Karpas-422 (cell line): Measurements from ENCODE around the gene ENKD1. TPM values are rescaled to one million over a fixed set of nuclear protein-coding genes. Genes with fewer than 3 reads are reported as not detected.
A peak's percentile ranks its signal among the peaks of the same experiment; 100 is the strongest.

Source experiments
- DNase-seq: peaks from one replicate; pipeline ENCODE4 v3.0.0-alpha.2; 2015
- H2AFZ ChIP-seq: fragments of 200-600 bp; sonication (generic); 2 replicates; pipeline ENCODE4 v1.6.1; 2014; ENCODE audit warnings: antibody characterized with exemption, low read length, mixed read lengths
- H3K27ac ChIP-seq: fragments of 200-600 bp; sonication (generic); 2 replicates; pipeline ENCODE4 v1.5.1; 2014; ENCODE audit warnings: mild to moderate bottlenecking, low read length, moderate library complexity
- H3K27me3 ChIP-seq: fragments of 200-600 bp; sonication (generic); 2 replicates; pipeline ENCODE4 v1.6.1; 2014; ENCODE audit warnings: low read length, mixed read lengths
- H3K36me3 ChIP-seq: fragments of 200-600 bp; sonication (generic); 2 replicates; pipeline ENCODE4 v1.6.1; 2014; ENCODE audit warnings: low read length, mixed read lengths; ENCODE audit not compliant: insufficient read depth
- H3K4me1 ChIP-seq: fragments of 200-600 bp; sonication (generic); 2 replicates; pipeline ENCODE4 v1.6.1; 2014; ENCODE audit warnings: mild to moderate bottlenecking, low read length, mixed read lengths
- H3K4me2 ChIP-seq: fragments of 200-600 bp; sonication (generic); 2 replicates; pipeline ENCODE4 v1.6.1; 2014; ENCODE audit warnings: low read length, low read depth, mild to moderate bottlenecking; ENCODE audit not compliant: poor library complexity, severe bottlenecking
- H3K4me3 ChIP-seq: fragments of 200-600 bp; sonication (generic); 2 replicates; pipeline ENCODE4 v1.5.1; 2014; ENCODE audit warnings: mild to moderate bottlenecking, antibody characterized with exemption, low read length, mixed read lengths
- H3K79me2 ChIP-seq: fragments of 200-600 bp; sonication (generic); 2 replicates; pipeline ENCODE4 v1.6.1; 2014; ENCODE audit warnings: mild to moderate bottlenecking, low read length, mixed read lengths
- H3K9ac ChIP-seq: fragments of 200-600 bp; sonication (generic); 2 replicates; pipeline ENCODE4 v1.6.0; 2014; ENCODE audit warnings: low read length
- H3K9me2 ChIP-seq: fragments of 200-600 bp; sonication (generic), shearing (Covaris generic); replicated peaks from 2 replicates; pipeline ENCODE4 v1.6.0; 2014; ENCODE audit warnings: mild to moderate bottlenecking, low read length, moderate library complexity; ENCODE audit not compliant: insufficient read depth
- H3K9me3 ChIP-seq: fragments of 300-700, 200-600 bp; sonication (generic); 2 replicates; pipeline ENCODE4 v1.6.1; 2014; ENCODE audit warnings: low read length, mixed read lengths
- H4K20me1 ChIP-seq: fragments of 200-600 bp; sonication (generic); 2 replicates; pipeline ENCODE4 v1.6.1; 2014; ENCODE audit warnings: mild to moderate bottlenecking, antibody characterized with exemption, low read length, low read depth; ENCODE audit not compliant: insufficient read depth
- total RNA-seq: library from RNA; depleted of rRNA; stranded (reverse); fragments of >200 nt; shearing (Covaris generic); gene quantifications from 2 replicates; pipeline ENCODE4 v1.2.3, GENCODE V29; 2014; ENCODE audit warnings: low replicate concordance

The ENKD1 gene
- total RNA-seq, 1 experiment from 2014 or later = 8.4 TPM

- H2AFZ ChIP-seq = no peak overlapping the region
- H3K36me3 ChIP-seq = no peaks in the 10 kb centered on the region
- no peaks in the 10 kb centered on the region for H3K27me3 ChIP-seq
- H3K4me3 ChIP-seq = no peak overlapping the region
- no peaks in the 10 kb centered on the region for H3K9me2 ChIP-seq
- H3K27ac ChIP-seq = no peak overlapping the region
- H3K4me1 ChIP-seq = peaks cover 16% of the 10 kb centered on the region
- no peak overlapping the region for H3K9ac ChIP-seq
- no peak overlapping the region for H3K4me2 ChIP-seq
- no peaks in the 10 kb centered on the region for H3K9me3 ChIP-seq
- DNase-seq = no peak
- H3K79me2 ChIP-seq = 0 out of 2 replicates have a peak, but pooled peaks cover 5% of the 10 kb centered on the region
- H4K20me1 ChIP-seq = no peaks in the 10 kb centered on the region
Measured at GRCh38 chr16:67648088-67648763, 18.3 kb downstream of the ENKD1 start.

DNA sequence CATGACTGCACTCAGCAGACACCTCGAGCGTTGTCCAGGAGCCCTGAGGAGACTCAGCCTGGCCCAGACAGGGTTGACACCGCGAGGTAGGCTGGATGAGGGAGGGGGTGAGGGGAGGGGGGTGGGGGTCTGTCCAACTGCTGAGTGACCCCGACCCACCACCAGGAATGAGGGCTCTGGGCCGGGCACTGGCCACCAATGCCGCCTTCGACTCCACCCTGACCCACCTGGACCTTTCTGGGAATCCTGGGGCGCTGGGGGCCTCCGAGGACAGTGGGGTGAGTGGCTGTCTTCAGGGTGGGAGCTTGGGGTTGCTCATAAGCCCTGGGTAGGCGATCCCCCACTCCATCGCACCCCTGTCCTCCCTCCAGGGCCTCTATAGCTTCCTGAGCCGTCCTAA, 18.9 kb downstream of the ENKD1 start:
- Histone ChIP-seq H3K9me3 (no peaks in the 10 kb centered on the region), H3K9ac (no peak overlapping the region), H3K4me3 (no peak overlapping the region), H2AFZ (no peak overlapping the region), H3K9me2 (no peaks in the 10 kb centered on the region), H4K20me1 (no peaks in the 10 kb centered on the region), H3K36me3 (no peaks in the 10 kb centered on the region), H3K4me1 (peaks cover 16% of the 10 kb centered on the region), H3K27me3 (no peaks in the 10 kb centered on the region), H3K4me2 (no peak overlapping the region), H3K27ac (no peak overlapping the region), H3K79me2 (0 out of 2 replicates have a peak, but pooled peaks cover 5% of the 10 kb centered on the region)
- no peak for DNase-seq

DNA sequence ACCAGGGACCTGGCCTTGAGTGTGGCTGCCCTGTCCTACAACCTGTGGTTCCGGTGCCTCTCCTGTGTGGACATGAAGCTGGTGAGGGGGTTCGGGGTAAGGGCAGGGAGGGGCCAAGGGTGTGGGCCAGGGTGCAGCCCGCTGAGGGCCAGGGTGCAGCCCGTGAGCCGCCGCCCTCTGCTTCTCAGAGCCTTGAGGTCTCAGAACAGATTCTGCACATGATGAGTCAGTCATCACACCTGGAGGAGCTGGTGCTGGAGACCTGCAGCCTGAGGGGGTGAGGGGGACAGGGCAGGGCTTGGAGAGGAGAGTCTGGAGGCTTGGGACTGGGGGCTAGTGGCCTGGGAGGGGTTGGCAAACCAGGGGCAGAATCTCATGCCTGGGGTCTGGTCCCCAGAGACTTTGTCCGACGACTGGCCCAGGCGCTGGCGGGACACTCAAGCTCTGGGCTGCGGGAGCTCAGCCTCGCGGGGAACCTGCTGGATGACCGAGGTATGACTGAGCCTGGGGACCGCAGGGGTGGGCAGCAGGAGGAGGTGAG, 19.4 kb downstream of the ENKD1 start:
- Histone ChIP-seq H2AFZ (no peak overlapping the region), H3K4me2 (no peak overlapping the region), H3K9me2 (no peaks in the 10 kb centered on the region), H3K79me2 (0 out of 2 replicates have a peak, but pooled peaks cover 5% of the 10 kb centered on the region), H3K27ac (no peak overlapping the region), H3K9ac (no peak overlapping the region), H3K27me3 (no peaks in the 10 kb centered on the region), H3K4me1 (peaks cover 16% of the 10 kb centered on the region), H3K36me3 (no peaks in the 10 kb centered on the region), H4K20me1 (no peaks in the 10 kb centered on the region), H3K4me3 (no peak overlapping the region), H3K9me3 (no peaks in the 10 kb centered on the region)
- no peak for DNase-seq

GRCh38 chr16:67645397-67646121, 21.0 kb downstream of the ENKD1 start:
- peak overlapping the region; percentile 82 for H3K4me3 ChIP-seq
- H3K9me3 ChIP-seq = no peaks in the 10 kb centered on the region
- peak overlapping the region; percentile 74 for H3K4me2 ChIP-seq
- peaks cover 16% of the 10 kb centered on the region for H3K4me1 ChIP-seq
- H3K79me2 ChIP-seq = 0 out of 2 replicates have a peak, but pooled peaks cover 5% of the 10 kb centered on the region
- peak; percentile 53 for DNase-seq
- H3K9me2 ChIP-seq = no peaks in the 10 kb centered on the region
- peak overlapping the region; percentile 86 for H3K9ac ChIP-seq
- H3K27ac ChIP-seq = peak overlapping the region; percentile 51
- no peaks in the 10 kb centered on the region for H3K36me3 ChIP-seq
- H3K27me3 ChIP-seq = no peaks in the 10 kb centered on the region
- H4K20me1 ChIP-seq = no peaks in the 10 kb centered on the region
- H2AFZ ChIP-seq = peak overlapping the region; percentile 53; the same call in 1 of the 2 replicates

DNA sequence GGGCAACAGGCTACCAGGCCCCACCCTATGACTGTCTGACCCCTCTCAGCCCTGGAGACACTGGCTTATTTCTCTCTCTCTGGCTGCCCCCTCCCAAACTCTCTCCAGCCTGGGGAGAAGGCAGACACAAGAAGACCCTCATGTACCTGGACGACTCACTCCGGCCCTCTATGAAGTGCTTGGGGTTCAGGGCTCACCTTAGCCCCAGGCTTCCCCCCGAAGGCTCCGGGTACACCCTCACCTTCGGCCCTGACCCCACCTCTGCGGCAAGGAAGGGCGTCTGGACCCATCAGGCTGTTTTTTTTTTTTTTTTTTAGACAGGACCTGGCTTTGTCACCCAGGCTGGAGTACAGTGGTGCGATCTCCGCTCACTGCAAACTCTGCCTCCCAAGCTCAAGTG, 22.5 kb downstream of the ENKD1 start:
- Histone ChIP-seq H2AFZ (no peak overlapping the region), H3K27me3 (no peaks in the 10 kb centered on the region), H3K27ac (no peak overlapping the region), H3K36me3 (peaks cover 3% of the 10 kb centered on the region; the same call in 1 of the 2 replicates), H3K4me1 (peaks cover 16% of the 10 kb centered on the region), H3K4me2 (peak overlapping the region; percentile 74), H3K4me3 (peak overlapping the region; percentile 82; the same call in 1 of the 2 replicates), H3K9me3 (no peaks in the 10 kb centered on the region), H3K79me2 (0 out of 2 replicates have a peak, but pooled peaks cover 5% of the 10 kb centered on the region), H3K9ac (peak overlapping the region; percentile 86; the same call in 1 of the 2 replicates), H4K20me1 (no peaks in the 10 kb centered on the region), H3K9me2 (no peaks in the 10 kb centered on the region)
- DNase-seq = no peak

DNA sequence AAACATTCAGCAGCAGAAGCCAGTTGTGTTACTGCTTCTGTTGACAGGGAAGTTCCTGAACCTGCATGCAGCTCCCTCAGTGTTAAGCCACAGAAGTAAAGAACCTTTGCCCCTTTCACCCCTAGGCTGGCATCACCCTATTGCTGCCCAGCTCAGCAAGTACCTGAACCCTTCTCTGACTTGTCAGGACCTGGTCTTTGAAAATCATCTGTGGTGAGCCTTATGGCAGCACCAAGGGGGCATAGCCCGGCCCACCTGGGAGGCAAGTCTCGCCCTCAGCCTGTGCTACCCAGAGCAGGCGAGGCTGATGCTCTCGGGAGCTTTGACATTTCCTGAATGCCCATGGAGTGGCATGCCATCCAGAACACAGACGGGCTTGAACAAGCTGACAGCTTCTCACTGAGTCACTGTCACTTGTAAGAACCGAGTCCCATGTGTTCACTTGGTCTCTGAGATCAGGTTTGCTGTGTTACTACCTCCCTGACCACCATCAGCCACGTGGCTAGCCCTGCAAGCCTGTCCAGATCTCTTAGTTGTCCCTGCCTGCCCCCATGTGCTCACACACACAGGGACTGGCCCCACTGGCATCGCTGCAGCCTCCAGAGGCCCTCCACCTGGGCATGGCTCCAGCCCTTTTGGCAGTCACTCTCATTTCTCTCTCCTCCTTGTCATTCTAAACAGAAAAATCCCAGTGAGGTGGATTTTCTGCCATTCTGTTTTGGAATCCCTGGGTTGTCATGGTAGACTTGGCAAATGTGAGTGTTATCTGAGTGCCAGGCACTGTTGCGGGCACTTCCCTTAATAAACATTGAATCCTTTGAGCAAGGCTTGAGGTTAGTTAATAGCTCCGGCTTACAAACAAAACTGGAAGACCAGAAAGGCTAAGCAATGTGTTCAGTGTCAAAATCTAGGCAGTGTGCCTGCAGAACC, 24.5 kb downstream of the ENKD1 start:
- Histone ChIP-seq H3K9me3 (no peaks in the 10 kb centered on the region), H3K9me2 (no peaks in the 10 kb centered on the region), H3K9ac (no peak overlapping the region), H3K27ac (no peak overlapping the region), H3K27me3 (no peaks in the 10 kb centered on the region), H3K4me1 (peaks cover 16% of the 10 kb centered on the region), H3K36me3 (peaks cover 14% of the 10 kb centered on the region; the same call in 1 of the 2 replicates), H4K20me1 (no peaks in the 10 kb centered on the region), H3K4me3 (no peak overlapping the region), H3K4me2 (no peak overlapping the region), H3K79me2 (0 out of 2 replicates have a peak, but pooled peaks cover 5% of the 10 kb centered on the region), H2AFZ (no peak overlapping the region)
- DNase-seq = peak; percentile 41

DNA sequence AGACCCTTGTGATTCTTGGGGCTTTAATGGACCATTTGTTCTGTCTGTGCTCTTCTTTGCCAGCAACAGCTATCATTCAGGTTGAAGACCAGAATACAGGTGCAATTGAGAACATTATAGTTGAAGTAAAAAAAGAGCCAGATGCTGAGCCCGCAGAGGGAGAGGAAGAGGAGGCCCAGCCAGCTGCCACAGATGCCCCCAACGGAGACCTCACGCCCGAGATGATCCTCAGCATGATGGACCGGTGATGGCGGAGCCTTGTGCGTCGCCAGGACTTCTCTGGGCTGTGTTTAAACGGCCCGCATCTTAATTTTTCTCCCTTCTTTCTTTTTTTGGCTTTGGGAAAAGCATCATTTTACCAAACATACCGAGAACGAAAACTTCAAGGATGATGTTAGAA, 28.9 kb downstream of the ENKD1 start:
- Histone ChIP-seq H2AFZ (no peak overlapping the region), H3K4me2 (no peak overlapping the region), H3K4me1 (no peaks in the 10 kb centered on the region), H4K20me1 (no peaks in the 10 kb centered on the region), H3K4me3 (no peak overlapping the region), H3K9me3 (no peaks in the 10 kb centered on the region), H3K36me3 (peaks cover 26% of the 10 kb centered on the region; the same call in 1 of the 2 replicates), H3K27ac (no peak overlapping the region), H3K9me2 (no peaks in the 10 kb centered on the region), H3K27me3 (no peaks in the 10 kb centered on the region), H3K9ac (no peak overlapping the region), H3K79me2 (no peaks in the 10 kb centered on the region)
- no peak for DNase-seq
